ENCODE measurements around the gene SLC35E1.

- TF ChIP-seq CTCF (conservative IDR thresholded peaks at IDR 0.05) (no peak), ZFX (IDR thresholded peaks at IDR 0.05) (no peak)
Measured at GRCh38 chr19:16520986-16521624, 51.1 kb downstream of the SLC35E1 start.

All from C4-2B (cell line).